OCI-LY1 (cell line): Measurements from ENCODE around the gene BAD.

ENCODE experiments used
- H2AFZ ChIP-seq: fragments of 200-600 bp; sonication (generic), shearing (Covaris generic); 2 replicates; pipeline ENCODE4 v1.6.0; 2014; ENCODE audit warnings: antibody characterized with exemption, mild to moderate bottlenecking, low read length
- H3F3A ChIP-seq: fragments of 200-600 bp; sonication (generic), shearing (Covaris generic); 2 replicates; pipeline ENCODE4 v1.6.0; 2014; ENCODE audit warnings: mild to moderate bottlenecking, antibody characterized with exemption, low read length, moderate library complexity; ENCODE audit not compliant: insufficient read depth
- H3K27ac ChIP-seq: fragments of 200-600 bp; sonication (generic); 2 replicates; pipeline ENCODE4 v1.5.1; 2014; ENCODE audit warnings: low read length, mixed run types, mild to moderate bottlenecking, low read depth; ENCODE audit not compliant: poor library complexity, severe bottlenecking
- H3K27me3 ChIP-seq: fragments of 200-600 bp; sonication (generic); 2 replicates; pipeline ENCODE4 v1.6.0; 2014; ENCODE audit warnings: antibody characterized with exemption, mild to moderate bottlenecking, low read length, moderate library complexity; ENCODE audit not compliant: insufficient read depth
- H3K36me3 ChIP-seq: fragments of 200-600 bp; sonication (generic); 2 replicates; pipeline ENCODE4 v1.6.1; 2014; ENCODE audit warnings: mild to moderate bottlenecking, antibody characterized with exemption, low read length, moderate library complexity, mixed read lengths; ENCODE audit not compliant: insufficient read depth
- H3K4me1 ChIP-seq: fragments of 200-600 bp; sonication (generic); 2 replicates; pipeline ENCODE4 v1.5.1; 2014; ENCODE audit warnings: mild to moderate bottlenecking, low read length, moderate library complexity; ENCODE audit not compliant: insufficient read depth, severe bottlenecking
- H3K4me2 ChIP-seq: fragments of 200-600 bp; sonication (generic), shearing (Covaris generic); 2 replicates; pipeline ENCODE4 v1.6.1; 2014; ENCODE audit warnings: low read length
- H3K4me3 ChIP-seq: fragments of 200-600 bp; sonication (generic); 2 replicates; pipeline ENCODE4 v1.5.1; 2014; ENCODE audit warnings: low read length, low read depth, mild to moderate bottlenecking, mixed read lengths; ENCODE audit not compliant: poor library complexity, severe bottlenecking
- H3K79me2 ChIP-seq: fragments of 200-600 bp; shearing (Covaris generic); 2 replicates; pipeline ENCODE4 v1.6.1; 2016; ENCODE audit warnings: mixed run types, low read length, mixed read lengths; ENCODE audit not compliant: insufficient read depth
- H3K9ac ChIP-seq: fragments of 200-600 bp; sonication (generic), shearing (Covaris generic); 2 replicates; pipeline ENCODE4 v1.6.1; 2014; ENCODE audit warnings: mild to moderate bottlenecking, low read length, mixed read lengths
- H3K9me2 ChIP-seq: fragments of 200-600 bp; sonication (generic), shearing (Covaris generic); 2 replicates; pipeline ENCODE4 v1.6.1; 2014; ENCODE audit warnings: low read depth, mild to moderate bottlenecking, low read length, mixed read lengths
- H3K9me3 ChIP-seq: fragments of 200-600 bp; shearing (Covaris generic); 2 replicates; pipeline ENCODE4 v1.6.1; 2014; ENCODE audit warnings: low read length, mixed read lengths
- H4K20me1 ChIP-seq: fragments of 200-600 bp; sonication (generic), shearing (Covaris generic); 2 replicates; pipeline ENCODE4 v1.6.0; 2016; ENCODE audit warnings: mild to moderate bottlenecking, low read length; ENCODE audit not compliant: insufficient read depth
- CTCF ChIP-seq: fragments of 200-600 bp; sonication (generic), shearing (Covaris generic); IDR thresholded peaks from 2 replicates; pipeline ENCODE4 v1.5.1; 2017; ENCODE audit warnings: mild to moderate bottlenecking, antibody characterized with exemption, low read length, moderate library complexity, mixed read lengths
- EZH2 ChIP-seq: fragments of 200-600 bp; sonication (generic), shearing (Covaris generic); IDR thresholded peaks from 2 replicates; pipeline ENCODE4 v1.8.0; 2017; ENCODE audit warnings: borderline replicate concordance, mixed run types, mild to moderate bottlenecking, antibody characterized with exemption, low read length, moderate library complexity, mixed read lengths

BAD gene

GRCh38 chr11:64256300-64256699, 28.2 kb downstream of the BAD start:
- Histone ChIP-seq H4K20me1 (no peaks in the 10 kb centered on the region), H3K9me2 (no peaks in the 10 kb centered on the region), H3K4me2 (no peak overlapping the region), H2AFZ (no peak overlapping the region), H3K79me2 (no peaks in the 10 kb centered on the region), H3K9ac (no peak overlapping the region), H3K9me3 (no peaks in the 10 kb centered on the region), H3F3A (no peaks in the 10 kb centered on the region), H3K27me3 (no peaks in the 10 kb centered on the region), H3K36me3 (peaks cover 30% of the 10 kb centered on the region; the same call in 1 of the 2 replicates), H3K4me1 (peaks cover 14% of the 10 kb centered on the region), H3K27ac (no peak overlapping the region), H3K4me3 (no peak overlapping the region)
- TF ChIP-seq CTCF (no peak), EZH2 (no peak)

- Histone ChIP-seq H4K20me1 (no peaks in the 10 kb centered on the region), H3K36me3 (peaks cover 30% of the 10 kb centered on the region; the same call in 1 of the 2 replicates)
- TF ChIP-seq EZH2 = no peak
- TF ChIP-seq CTCF = no peak
These were observed 29.0 kb downstream of the BAD start for GRCh38 chr11:64255135-64256128.

GRCh38 chr11:64254326-64254725, 30.1 kb downstream of the BAD start:
- no peaks in the 10 kb centered on the region for H4K20me1 ChIP-seq
- H3K36me3 ChIP-seq = peaks cover 20% of the 10 kb centered on the region; the same call in 1 of the 2 replicates
- no peak overlapping the region for H3K4me2 ChIP-seq
- no peak overlapping the region for H3K4me3 ChIP-seq
- H3F3A ChIP-seq = no peaks in the 10 kb centered on the region
- peaks cover 22% of the 10 kb centered on the region for H3K4me1 ChIP-seq
- TF ChIP-seq EZH2 = no peak
- TF ChIP-seq CTCF = no peak
- H3K9me3 ChIP-seq = no peaks in the 10 kb centered on the region
- no peak overlapping the region for H3K27ac ChIP-seq
- H3K27me3 ChIP-seq = no peaks in the 10 kb centered on the region
- no peaks in the 10 kb centered on the region for H3K79me2 ChIP-seq
- H3K9ac ChIP-seq = no peak overlapping the region
- H2AFZ ChIP-seq = no peak overlapping the region
- no peaks in the 10 kb centered on the region for H3K9me2 ChIP-seq

More at GRCh38 chr11:64255135-64256128, 29.0 kb downstream of the BAD start:
- Histone ChIP-seq H3K4me2 (no peak overlapping the region), H3K9me2 (no peaks in the 10 kb centered on the region), H3K27ac (no peak overlapping the region), H3F3A (no peaks in the 10 kb centered on the region), H3K79me2 (no peaks in the 10 kb centered on the region), H3K9ac (no peak overlapping the region), H3K4me1 (peaks cover 21% of the 10 kb centered on the region), H3K4me3 (no peak overlapping the region), H3K27me3 (no peaks in the 10 kb centered on the region), H2AFZ (no peak overlapping the region), H3K9me3 (no peaks in the 10 kb centered on the region)
